HCT116 (cell line): ENCODE data around the gene CDA. TPM values are rescaled to one million over a fixed set of nuclear protein-coding genes. Genes with fewer than 3 reads are reported as not detected.
"Not testable (repeated sequence)": the region's sequence is repeated elsewhere in the genome, so short reads cannot be mapped to it uniquely, and the experiment has no call there.

Experiments
- ATAC-seq: fragments of 200-7000 bp; cut with Tn5 transposase; 2 replicates; pipeline ENCODE4 v1.9.1; 2020; ENCODE audit warnings: mild to moderate bottlenecking, moderate library complexity
- BruUV-seq: library from RNA; stranded (reverse); fragments of 400-500 nt; replicated peaks from 2 replicates; lab custom pipeline; 2021; lab: Mats Ljungman, UMichigan
- CTCF ChIA-PET: fragments of 300-600 bp; sonication (Branson Sonifier 250); formaldehyde crosslinking; loops from one replicate; lab custom pipeline; 2021; ENCODE audit warnings: antibody characterized with exemption; lab: Charles Lee
- POLR2A ChIA-PET: fragments of 300-600, 350-600 bp; sonication (Branson Sonifier 250); formaldehyde crosslinking; loops from one replicate; lab custom pipeline; 2021; ENCODE audit warnings: antibody characterized with exemption; lab: Charles Lee
- RAD21 ChIA-PET, 2 experiments: fragments of 300-600 bp; sonication (Branson Sonifier 250); formaldehyde crosslinking; loops; one replicate each; lab custom pipeline; 2023; ENCODE audit warnings: low total read pairs in 2 of 2; ENCODE audit not compliant: uncharacterized antibody in 2 of 2, unreplicated experiment in 2 of 2, low non-redundant PET in 1 of 2; lab: Charles Lee
- DNase-seq: peaks from one replicate; pipeline ENCODE4 v3.0.0-alpha.2; 2010; ENCODE audit warnings: low read depth, low spot score
- H2AFZ ChIP-seq: fragments of 200-600 bp; shearing (Covaris generic), sonication (generic); 2 replicates; pipeline ENCODE4 v1.6.1; 2017; ENCODE audit warnings: low read depth, mixed run types, mixed read lengths, antibody characterized with exemption, low read length; ENCODE audit not compliant: poor library complexity, severe bottlenecking
- H3K27ac ChIP-seq: 2 replicates; pipeline ENCODE4 v1.5.1; 2012; ENCODE audit warnings: low read depth, low read length
- H3K27me3 ChIP-seq: fragments of 200-600 bp; sonication (generic); 2 replicates; pipeline ENCODE4 v1.6.1; 2016; ENCODE audit warnings: mixed run types, low read length, mixed read lengths; ENCODE audit not compliant: insufficient read depth
- H3K36me3 ChIP-seq, 2 experiments: fragments of 200-500 bp in 1 of 2; fragments of 200-600 bp in 1 of 2; sonication (Bioruptor generic) in 1 of 2; sonication (generic) in 1 of 2; 2 replicates each; pipeline versions ENCODE4 v1.5.1 to v1.6.1; 2014 to 2016; ENCODE audit warnings: low read length in 2 of 2, inconsistent platforms in 1 of 2, mixed read lengths in 1 of 2, mixed run types in 1 of 2; ENCODE audit not compliant: insufficient read depth in 2 of 2, control insufficient read depth in 1 of 2
- H3K4me1 ChIP-seq, 2 experiments: fragments of 200-600 bp in 1 of 2; sonication (generic) in 1 of 2; 2 replicates each; pipeline versions ENCODE4 v1.5.1 to v1.6.1; 2012 to 2017; ENCODE audit warnings: low read length in 2 of 2, inconsistent platforms in 1 of 2, mild to moderate bottlenecking in 1 of 2, mixed read lengths in 1 of 2, mixed run types in 1 of 2, moderate library complexity in 1 of 2; ENCODE audit not compliant: insufficient read depth in 2 of 2, control insufficient read depth in 1 of 2
- H3K4me2 ChIP-seq: fragments of 200-600 bp; sonication (generic); 2 replicates; pipeline ENCODE4 v1.6.1; 2017; ENCODE audit warnings: mixed run types, low read length, mixed read lengths
- H3K4me3 ChIP-seq, 2 experiments: fragments of 200-600 bp in 1 of 2; sonication (generic) in 1 of 2; replicated peaks in 1 of 2; 2 replicates each; pipeline ENCODE4 v1.5.1; 2011 to 2016; ENCODE audit warnings: low read length in 2 of 2, control low read depth in 1 of 2, low read depth in 1 of 2, mild to moderate bottlenecking in 1 of 2, mixed read lengths in 1 of 2, mixed run types in 1 of 2
- H3K79me2 ChIP-seq: fragments of 200-600 bp; sonication (generic); 2 replicates; pipeline ENCODE4 v1.6.1; 2017; ENCODE audit warnings: mild to moderate bottlenecking, mixed run types, low read length, moderate library complexity, mixed read lengths; ENCODE audit not compliant: insufficient read depth
- H3K9ac ChIP-seq: fragments of 200-600 bp; sonication (generic); 2 replicates; pipeline ENCODE4 v1.6.1; 2016; ENCODE audit warnings: low read length, mixed read lengths
- H3K9me2 ChIP-seq: fragments of 200-600 bp; sonication (generic), shearing (Covaris generic); 2 replicates; pipeline ENCODE4 v1.6.1; 2017; ENCODE audit warnings: mixed run types, mild to moderate bottlenecking, moderate library complexity; ENCODE audit not compliant: insufficient read depth
- H3K9me3 ChIP-seq, 2 experiments: fragments of 200-500 bp in 1 of 2; fragments of 200-600 bp in 1 of 2; sonication (Bioruptor generic) in 1 of 2; sonication (generic) in 1 of 2; 2 replicates each; pipeline ENCODE4 v1.6.1; 2014 to 2017; ENCODE audit warnings: low read length in 2 of 2, mixed read lengths in 2 of 2, inconsistent platforms in 1 of 2, low read depth in 1 of 2, mild to moderate bottlenecking in 1 of 2, mixed run types in 1 of 2, moderate library complexity in 1 of 2; ENCODE audit not compliant: control insufficient read depth in 1 of 2, insufficient read depth in 1 of 2
- H4K20me1 ChIP-seq: fragments of 200-600 bp; sonication (generic), shearing (Covaris generic); 2 replicates; pipeline ENCODE4 v1.6.1; 2017; ENCODE audit warnings: mixed run types, mild to moderate bottlenecking, moderate library complexity; ENCODE audit not compliant: insufficient read depth
- ATF3 ChIP-seq: IDR thresholded peaks from 2 replicates; pipeline ENCODE4 v1.6.1; 2012
- EZH2 ChIP-seq: fragments of 200-600 bp; sonication (generic); IDR thresholded peaks from 2 replicates; pipeline ENCODE4 v1.6.1; 2017; ENCODE audit warnings: antibody characterized with exemption, mixed run types
- JUND ChIP-seq: IDR thresholded peaks from 2 replicates; pipeline ENCODE4 v1.6.1; 2012
- MAX ChIP-seq: IDR thresholded peaks from 2 replicates; pipeline ENCODE4 v1.6.1; 2012
- POLR2AphosphoS5 ChIP-seq: IDR thresholded peaks from 2 replicates; pipeline ENCODE4 v1.6.1; 2011; ENCODE audit warnings: mild to moderate bottlenecking, low read depth, low read length, moderate library complexity
- RAD21 ChIP-seq: IDR thresholded peaks from 2 replicates; pipeline ENCODE4 v1.6.1; 2012; ENCODE audit warnings: low read depth, mild to moderate bottlenecking
- SIN3A ChIP-seq: IDR thresholded peaks from 2 replicates; pipeline ENCODE4 v1.6.1; 2012; ENCODE audit warnings: low read depth
- SP1 ChIP-seq: IDR thresholded peaks from 2 replicates; pipeline ENCODE4 v1.6.1; 2012; ENCODE audit warnings: low read depth
- SRF ChIP-seq: IDR thresholded peaks from 2 replicates; pipeline ENCODE4 v1.6.1; 2012; ENCODE audit warnings: low read depth
- ZBTB33 ChIP-seq: IDR thresholded peaks from 2 replicates; pipeline ENCODE4 v1.6.1; 2011; ENCODE audit warnings: mild to moderate bottlenecking, low read length, moderate library complexity; ENCODE audit not compliant: insufficient replicate concordance; ENCODE audit errors: extremely low read depth
- ZFX ChIP-seq: fragments of 450-650 bp; IDR thresholded peaks from 2 replicates; pipeline ENCODE4 v1.6.1; 2017
- intact Hi-C: fragments of 100-400 bp; cut with micrococcal nuclease; formaldehyde crosslinking; loops from 2 replicates; pipeline ENCODE4 v1.10.0; 2022
- total RNA-seq: library from RNA; stranded (reverse); gene quantifications from one replicate; pipeline ENCODE4 v1.2.1, GENCODE V29; 2021; ENCODE audit not compliant: unreplicated experiment
- TF ChIP-seq, protein P1 (sequence below), 3 experiments: fragments of 200-600 bp in 1 of 3; sonication (generic) in 1 of 3; IDR thresholded peaks in 2 of 3; conservative IDR thresholded peaks in 1 of 3; 2 replicates each; pipeline ENCODE4 v1.5.1; 2012 to 2017; ENCODE audit warnings: low read depth in 2 of 3, low read length in 2 of 3, antibody characterized with exemption in 1 of 3, borderline replicate concordance in 1 of 3, control low read depth in 1 of 3, mild to moderate bottlenecking in 1 of 3, mixed read lengths in 1 of 3, mixed run types in 1 of 3, moderate library complexity in 1 of 3; ENCODE audit not compliant: insufficient read depth in 1 of 3

CDA gene
- total RNA-seq, 1 experiment from 2014 or later: 28.6 TPM

DNA sequence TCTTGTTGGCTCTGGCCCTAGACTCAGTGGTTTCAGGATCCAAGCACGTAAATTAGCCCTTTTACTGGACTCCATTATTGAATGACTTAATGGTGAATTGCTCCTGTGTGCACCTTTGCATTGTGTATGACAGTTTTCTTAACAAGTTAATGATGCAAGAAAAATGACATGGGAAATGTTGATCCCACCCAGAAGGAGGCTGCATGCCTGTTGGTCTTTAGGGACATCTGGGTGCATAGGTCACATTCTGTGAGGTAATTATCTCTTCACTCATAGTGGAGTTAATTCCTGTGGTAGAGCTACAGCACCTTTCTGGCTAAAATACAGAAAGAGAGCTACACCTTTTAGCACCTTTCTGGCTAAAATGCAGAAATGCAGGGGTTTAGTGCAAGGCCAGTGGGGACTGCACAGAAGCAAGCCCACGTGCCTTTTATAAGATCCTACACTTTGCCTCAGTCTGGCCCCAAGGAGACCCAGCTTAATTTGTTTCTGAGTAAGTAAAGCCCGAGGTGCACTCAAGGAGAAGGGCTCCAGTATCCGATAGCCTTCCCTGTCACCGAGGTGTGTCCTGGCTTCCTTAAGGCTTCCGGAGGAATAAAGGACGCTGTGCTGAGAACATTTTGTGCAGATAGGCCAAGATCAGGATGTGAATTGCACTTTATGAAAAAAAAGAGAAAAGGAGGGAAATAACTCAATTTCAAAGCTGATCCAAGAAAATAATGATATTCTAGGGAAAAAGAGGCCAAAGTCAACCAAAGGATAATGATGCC, 18.1 kb downstream of the CDA start:
- intact Hi-C loops, H3K79me2 ChIP-seq, H3K36me3 ChIP-seq, POLR2A ChIA-PET, H3K4me3 ChIP-seq, H3K27ac ChIP-seq, RAD21 ChIA-PET, ATAC-seq, DNase-seq, H3K9me3 ChIP-seq, H3K27me3 ChIP-seq, H2AFZ ChIP-seq, H3K9ac ChIP-seq, BruUV-seq, H3K4me2 ChIP-seq, H4K20me1 ChIP-seq, CTCF ChIA-PET, H3K9me2 ChIP-seq: not testable (repeated sequence)
- peaks cover 20 to 49% of the 10 kb centered on the region in 2 experiments for H3K4me1 ChIP-seq

DNA sequence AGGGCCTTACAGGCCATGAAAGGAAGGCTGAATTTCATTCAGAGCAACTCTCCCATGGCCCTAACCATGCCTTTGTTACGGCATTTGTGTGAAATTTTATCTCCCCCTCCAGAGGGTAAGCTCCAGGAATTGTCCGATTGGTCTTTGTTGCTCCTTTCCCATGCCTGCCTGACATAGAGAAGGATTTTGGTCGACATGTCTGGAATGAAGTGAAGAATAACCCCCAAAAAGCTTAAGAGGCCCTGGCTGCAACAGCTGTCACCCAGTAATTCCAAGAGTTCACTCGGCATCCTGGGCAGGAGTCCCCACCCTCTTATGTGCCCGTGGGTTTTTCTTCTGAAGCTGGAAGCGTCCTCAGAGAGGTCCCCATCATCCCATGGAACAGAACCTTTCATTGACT, 20.6 kb downstream of the CDA start:
- intact Hi-C loops: no loop called here
- peaks cover 32 to 53% of the 10 kb centered on the region in 2 experiments for H3K4me1 ChIP-seq
- ATAC-seq (no peak), DNase-seq (no peak)
- TF ChIP-seq SRF (no peak), SP1 (no peak), SIN3A (no peak), RAD21 (no peak), ZFX (no peak), POLR2AphosphoS5 (no peak), EZH2 (no peak), JUND (no peak), MAX (no peak), ZBTB33 (no peak), ATF3 (no peak)
- TF ChIP-seq, protein P1, sequence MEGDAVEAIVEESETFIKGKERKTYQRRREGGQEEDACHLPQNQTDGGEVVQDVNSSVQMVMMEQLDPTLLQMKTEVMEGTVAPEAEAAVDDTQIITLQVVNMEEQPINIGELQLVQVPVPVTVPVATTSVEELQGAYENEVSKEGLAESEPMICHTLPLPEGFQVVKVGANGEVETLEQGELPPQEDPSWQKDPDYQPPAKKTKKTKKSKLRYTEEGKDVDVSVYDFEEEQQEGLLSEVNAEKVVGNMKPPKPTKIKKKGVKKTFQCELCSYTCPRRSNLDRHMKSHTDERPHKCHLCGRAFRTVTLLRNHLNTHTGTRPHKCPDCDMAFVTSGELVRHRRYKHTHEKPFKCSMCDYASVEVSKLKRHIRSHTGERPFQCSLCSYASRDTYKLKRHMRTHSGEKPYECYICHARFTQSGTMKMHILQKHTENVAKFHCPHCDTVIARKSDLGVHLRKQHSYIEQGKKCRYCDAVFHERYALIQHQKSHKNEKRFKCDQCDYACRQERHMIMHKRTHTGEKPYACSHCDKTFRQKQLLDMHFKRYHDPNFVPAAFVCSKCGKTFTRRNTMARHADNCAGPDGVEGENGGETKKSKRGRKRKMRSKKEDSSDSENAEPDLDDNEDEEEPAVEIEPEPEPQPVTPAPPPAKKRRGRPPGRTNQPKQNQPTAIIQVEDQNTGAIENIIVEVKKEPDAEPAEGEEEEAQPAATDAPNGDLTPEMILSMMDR (IDR thresholded peaks at IDR 0.05 in 2 of 3, conservative IDR thresholded peaks at IDR 0.05 in 1 of 3; ENCODE audit: borderline replicate concordance in 1 of 3, insufficient read depth in 1 of 3, low read depth in 2 of 3, low read length in 2 of 3): no peak
- no peak overlapping the region for H3K4me3 ChIP-seq
- no peak overlapping the region for H3K27ac ChIP-seq
- no peaks in the 10 kb centered on the region for H3K36me3 ChIP-seq
- no peaks in the 10 kb centered on the region for H3K79me2 ChIP-seq
- H3K9me2 ChIP-seq: no peaks in the 10 kb centered on the region
- H4K20me1 ChIP-seq: no peaks in the 10 kb centered on the region
- no TSS peak for BruUV-seq
- POLR2A ChIA-PET: no interaction called here
- no peak overlapping the region for H2AFZ ChIP-seq
- CTCF ChIA-PET: no interaction called here
- no peaks in the 10 kb centered on the region for H3K27me3 ChIP-seq
- no peaks in the 10 kb centered on the region for H3K9me3 ChIP-seq
- RAD21 ChIA-PET: no interaction called here
- no peak overlapping the region for H3K4me2 ChIP-seq
- no peak overlapping the region for H3K9ac ChIP-seq
